ENCODE results near the gene PRRC2B.

The PRRC2B gene

DNA sequence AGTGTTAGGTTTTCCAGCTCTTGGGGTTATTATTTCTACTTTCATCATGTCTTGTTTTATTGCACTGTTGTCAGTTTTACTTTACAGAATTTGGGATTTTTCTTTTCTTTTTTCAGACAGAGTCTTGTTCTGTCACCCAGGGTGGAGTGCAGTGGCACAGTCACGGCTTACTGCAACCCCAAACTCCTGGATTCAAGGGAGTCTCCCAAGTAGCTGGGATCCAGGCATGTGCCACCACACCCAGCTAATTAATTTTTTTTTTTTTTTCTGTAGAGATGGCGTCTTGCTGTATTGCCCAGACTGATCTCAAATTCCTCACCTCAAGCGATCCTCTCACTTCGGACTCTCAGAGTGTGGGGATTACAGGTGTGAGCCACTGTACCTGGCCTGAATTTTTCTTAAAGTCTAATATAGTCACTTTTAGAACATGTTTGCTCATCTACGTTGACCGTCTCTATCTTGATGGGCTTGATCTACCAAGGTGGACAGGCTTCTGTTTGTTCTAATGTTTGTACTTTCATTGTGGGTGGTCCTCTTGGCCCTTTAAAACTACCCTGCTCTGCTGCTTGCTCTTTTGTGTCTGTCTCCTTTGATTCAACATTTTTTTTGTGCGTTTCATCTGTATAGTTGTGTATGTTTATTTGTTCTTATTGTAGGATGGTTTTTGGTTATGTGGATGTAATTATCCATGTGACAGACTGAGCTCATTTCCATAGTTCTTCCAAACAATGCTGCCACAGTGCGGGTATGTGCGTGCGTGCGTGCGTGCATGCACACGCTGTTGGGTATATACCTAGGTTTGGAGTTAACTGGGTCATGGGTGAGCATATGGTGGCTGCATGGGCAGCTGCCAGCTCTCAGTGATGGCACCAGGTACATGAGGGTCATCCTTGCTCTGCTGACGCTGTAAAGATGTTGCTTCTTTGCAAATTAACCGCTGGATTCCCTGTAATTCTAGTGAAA, 18.1 kb downstream of the PRRC2B start:
- H3K27me3 ChIP-seq (ENCODE audit: low read depth, low read length) = no peaks in the 10 kb centered on the region
- no peaks in the 10 kb centered on the region for H3K36me3 ChIP-seq (ENCODE audit: control insufficient read depth in 1 of 2, insufficient read depth in 2 of 2, low read length in 2 of 2)
- H3K4me3 ChIP-seq (ENCODE audit: low read depth in 1 of 2, low read length in 2 of 2) = no peak overlapping the region
- H3K9me3 ChIP-seq (ENCODE audit: control insufficient read depth in 1 of 2, low read length in 2 of 2) = no peaks in the 10 kb centered on the region
- H3K4me1 ChIP-seq (ENCODE audit: control insufficient read depth in 1 of 2, insufficient read depth in 2 of 2, low read length in 2 of 2) = peaks cover 20 to 78% of the 10 kb centered on the region in 2 donors
- no peak overlapping the region for H3K27ac ChIP-seq (ENCODE audit: low read length)

DNA sequence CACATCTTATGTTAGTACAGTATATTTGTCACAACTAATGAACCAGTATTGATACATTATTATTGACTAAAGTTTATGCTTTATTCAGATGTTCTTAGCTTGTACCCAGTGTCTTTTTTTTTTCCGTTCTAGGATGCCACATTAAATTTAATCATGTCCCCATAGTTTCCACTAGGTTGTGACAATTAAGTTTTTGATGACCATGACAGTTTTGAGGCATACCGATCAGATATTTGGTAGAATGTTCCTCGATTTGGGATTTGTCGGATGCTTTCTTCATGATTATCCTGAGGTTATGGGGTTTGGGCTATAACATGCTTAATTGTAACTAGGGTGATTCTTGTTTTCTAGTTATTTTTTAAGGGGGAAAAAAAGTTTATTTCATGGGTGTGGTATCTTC, 22.6 kb downstream of the PRRC2B start:
- Histone ChIP-seq H3K27me3 (ENCODE audit: low read depth, low read length) (no peaks in the 10 kb centered on the region), H3K36me3 (ENCODE audit: control insufficient read depth in 1 of 2, insufficient read depth in 2 of 2, low read length in 2 of 2) (peaks cover 0 to 3% of the 10 kb centered on the region in 2 donors), H3K4me3 (ENCODE audit: low read depth in 1 of 2, low read length in 2 of 2) (no peak overlapping the region), H3K27ac (ENCODE audit: low read length) (no peak overlapping the region), H3K4me1 (ENCODE audit: control insufficient read depth in 1 of 2, insufficient read depth in 2 of 2, low read length in 2 of 2) (peaks cover 20 to 80% of the 10 kb centered on the region in 2 donors), H3K9me3 (ENCODE audit: control insufficient read depth in 1 of 2, low read length in 2 of 2) (no peaks in the 10 kb centered on the region)

DNA sequence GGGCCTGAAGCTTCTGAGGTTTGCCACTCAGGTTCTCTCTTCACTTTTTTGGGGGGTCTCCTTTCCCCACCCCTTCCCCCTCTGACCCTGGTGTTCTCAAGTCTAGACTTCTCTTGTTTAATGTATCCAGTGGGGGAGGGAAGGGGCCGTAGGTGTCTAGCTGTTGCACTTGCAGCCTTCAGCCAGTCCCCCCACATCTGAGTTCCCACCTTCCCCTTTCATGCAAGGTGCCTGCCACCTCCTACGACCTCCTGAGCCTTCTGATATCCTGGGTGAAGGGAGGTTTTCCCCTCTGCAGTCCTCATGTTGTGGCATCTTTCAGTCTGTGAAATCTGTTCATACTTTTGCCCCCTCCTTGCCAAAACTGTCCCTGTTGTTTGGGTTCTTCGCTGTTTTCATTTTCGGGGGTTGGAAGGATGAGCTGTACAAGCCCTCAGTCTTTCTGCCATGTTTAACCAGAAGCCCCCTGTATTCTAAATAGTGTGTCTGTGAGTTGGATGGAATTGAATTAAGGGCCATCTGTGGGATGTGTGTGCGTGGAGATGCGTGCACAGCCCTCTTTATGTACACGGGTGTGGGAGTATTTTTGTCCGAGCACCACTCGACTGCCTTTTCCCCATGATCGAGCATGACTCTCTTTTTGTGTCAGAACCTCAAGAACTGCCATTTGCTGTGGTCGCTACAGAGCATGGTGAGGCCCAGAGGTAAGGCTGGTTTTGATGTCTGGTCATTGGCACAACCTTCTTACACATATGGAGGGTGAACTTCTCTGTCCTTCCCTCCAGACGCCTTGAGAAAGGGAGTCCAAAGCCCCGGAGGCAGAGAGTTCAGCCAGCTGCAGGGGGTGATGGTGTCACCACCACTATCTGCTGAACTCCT, 23.6 kb downstream of the PRRC2B start:
- Histone ChIP-seq H3K36me3 (ENCODE audit: control insufficient read depth in 1 of 2, insufficient read depth in 2 of 2, low read length in 2 of 2) (peaks cover 0 to 3% of the 10 kb centered on the region in 2 donors), H3K27ac (ENCODE audit: low read length) (peak overlapping the region; percentile 5), H3K9me3 (ENCODE audit: control insufficient read depth in 1 of 2, low read length in 2 of 2) (no peaks in the 10 kb centered on the region), H3K27me3 (ENCODE audit: low read depth, low read length) (no peaks in the 10 kb centered on the region), H3K4me1 (ENCODE audit: control insufficient read depth in 1 of 2, insufficient read depth in 2 of 2, low read length in 2 of 2) (peaks cover 26 to 80% of the 10 kb centered on the region in 2 donors), H3K4me3 (ENCODE audit: low read depth in 1 of 2, low read length in 2 of 2) (no peak overlapping the region)

DNA sequence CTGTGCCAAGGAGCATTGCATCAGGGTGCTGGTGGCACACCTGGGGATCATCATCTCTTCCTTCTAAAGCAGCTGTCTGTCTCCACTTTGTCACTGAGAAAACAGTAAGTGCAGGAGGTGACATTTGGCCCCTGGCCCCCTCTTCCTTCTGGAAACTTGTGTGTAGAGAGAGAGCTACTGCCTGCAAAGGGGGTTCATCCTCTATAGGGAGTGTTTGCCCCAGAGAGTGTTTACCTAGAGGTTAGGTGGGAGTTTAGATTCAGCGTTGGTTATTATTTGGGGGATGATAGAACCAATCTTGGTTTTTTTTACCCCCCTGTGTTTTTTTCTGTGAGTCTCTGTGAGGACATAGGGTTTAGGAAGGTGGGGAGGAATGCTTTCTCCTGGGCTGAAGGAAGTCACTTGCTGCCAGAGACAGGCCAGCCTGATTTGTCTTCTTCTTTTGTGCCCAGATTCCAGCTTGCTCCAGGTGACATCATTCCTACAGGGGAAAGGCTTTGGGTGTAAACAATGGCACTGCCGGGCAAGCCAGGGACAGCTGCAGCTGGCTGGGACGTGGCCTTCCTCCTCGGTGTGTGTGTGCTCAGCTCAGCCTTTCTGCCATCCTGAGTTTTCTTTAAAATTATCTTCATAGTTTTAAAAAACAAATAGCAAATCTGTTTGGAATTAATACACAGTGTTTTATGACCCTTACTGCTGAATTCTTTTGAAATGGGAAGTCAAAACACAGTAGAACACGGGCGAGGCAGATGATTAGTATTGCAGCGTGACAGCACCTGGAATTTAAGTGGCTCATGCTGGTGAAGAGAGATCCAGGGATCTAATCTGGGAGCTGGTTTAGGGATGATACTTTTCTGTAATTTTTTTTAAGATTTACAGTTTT, 24.5 kb downstream of the PRRC2B start:
- no peaks in the 10 kb centered on the region for H3K9me3 ChIP-seq (ENCODE audit: control insufficient read depth in 1 of 2, low read length in 2 of 2)
- peaks cover 0 to 3% of the 10 kb centered on the region in 2 donors for H3K36me3 ChIP-seq (ENCODE audit: control insufficient read depth in 1 of 2, insufficient read depth in 2 of 2, low read length in 2 of 2)
- H3K4me3 ChIP-seq (ENCODE audit: low read depth in 1 of 2, low read length in 2 of 2) = no peak overlapping the region
- H3K27me3 ChIP-seq (ENCODE audit: low read depth, low read length) = no peaks in the 10 kb centered on the region
- H3K27ac ChIP-seq (ENCODE audit: low read length) = peak overlapping the region; percentile 48
- peaks cover 35 to 80% of the 10 kb centered on the region in 2 donors for H3K4me1 ChIP-seq (ENCODE audit: control insufficient read depth in 1 of 2, insufficient read depth in 2 of 2, low read length in 2 of 2)

DNA sequence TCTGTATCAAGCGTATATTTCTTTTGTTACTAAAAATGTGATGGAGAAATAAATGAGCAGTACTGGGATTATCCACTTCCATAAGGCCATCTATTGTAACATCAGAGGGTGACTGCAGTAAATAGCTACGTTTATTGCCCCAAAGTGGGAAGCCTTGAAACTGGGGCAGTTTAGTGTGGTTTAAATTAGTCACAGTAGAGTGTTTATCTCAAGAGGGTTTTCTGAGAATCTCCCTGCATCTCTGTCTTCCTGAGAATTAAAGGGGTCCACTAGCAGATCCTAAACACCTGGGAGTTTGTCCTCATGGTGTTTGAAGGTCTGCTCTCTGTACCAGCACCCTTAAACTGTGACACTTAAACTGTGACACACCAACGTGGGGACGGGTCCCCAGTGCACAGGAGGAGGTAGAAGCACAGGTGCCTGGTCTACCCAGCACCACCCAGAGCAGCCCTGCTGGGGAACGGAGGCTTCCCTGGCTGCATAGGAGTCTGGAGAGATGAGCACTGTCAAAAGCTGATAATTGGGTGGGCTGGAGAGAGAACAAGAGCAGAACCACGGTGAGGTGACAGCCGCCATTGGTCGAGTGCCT, 25.2 kb downstream of the PRRC2B start:
- Histone ChIP-seq H3K27me3 (ENCODE audit: low read depth, low read length) (no peaks in the 10 kb centered on the region), H3K4me1 (ENCODE audit: control insufficient read depth in 1 of 2, insufficient read depth in 2 of 2, low read length in 2 of 2) (peaks cover 37 to 83% of the 10 kb centered on the region in 2 donors), H3K9me3 (ENCODE audit: control insufficient read depth in 1 of 2, low read length in 2 of 2) (no peaks in the 10 kb centered on the region), H3K36me3 (ENCODE audit: control insufficient read depth in 1 of 2, insufficient read depth in 2 of 2, low read length in 2 of 2) (peaks cover 0 to 3% of the 10 kb centered on the region in 2 donors), H3K27ac (ENCODE audit: low read length) (peak overlapping the region; percentile 48), H3K4me3 (ENCODE audit: low read depth in 1 of 2, low read length in 2 of 2) (no peak overlapping the region)

DNA sequence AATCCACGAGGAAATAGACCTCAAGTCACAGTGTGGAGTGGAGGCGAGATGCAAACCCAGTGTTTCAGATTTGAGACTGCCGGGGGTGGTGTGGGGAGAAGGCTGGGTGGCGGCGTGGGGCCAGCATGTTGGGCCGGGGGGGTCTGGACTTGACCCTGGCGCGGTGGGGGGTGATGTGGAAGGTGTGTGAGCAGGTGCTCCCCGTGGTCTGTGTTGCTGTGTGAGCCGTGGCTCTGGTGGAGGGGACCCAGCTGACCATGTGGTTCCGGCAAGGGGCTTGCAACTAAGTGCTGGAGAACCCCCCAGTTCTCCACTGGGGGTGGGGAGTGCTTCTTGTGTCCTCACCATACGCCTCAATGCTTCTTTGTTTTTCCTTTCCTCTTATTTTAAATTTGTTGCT, 25.8 kb downstream of the PRRC2B start:
- H3K27ac ChIP-seq (ENCODE audit: low read length) = no peak overlapping the region
- no peak overlapping the region for H3K4me3 ChIP-seq (ENCODE audit: low read depth in 1 of 2, low read length in 2 of 2)
- H3K36me3 ChIP-seq (ENCODE audit: control insufficient read depth in 1 of 2, insufficient read depth in 2 of 2, low read length in 2 of 2) = peaks cover 0 to 3% of the 10 kb centered on the region in 2 donors
- no peaks in the 10 kb centered on the region for H3K9me3 ChIP-seq (ENCODE audit: control insufficient read depth in 1 of 2, low read length in 2 of 2)
- H3K27me3 ChIP-seq (ENCODE audit: low read depth, low read length) = no peaks in the 10 kb centered on the region
- peaks cover 37 to 80% of the 10 kb centered on the region in 2 donors for H3K4me1 ChIP-seq (ENCODE audit: control insufficient read depth in 1 of 2, insufficient read depth in 2 of 2, low read length in 2 of 2)

DNA sequence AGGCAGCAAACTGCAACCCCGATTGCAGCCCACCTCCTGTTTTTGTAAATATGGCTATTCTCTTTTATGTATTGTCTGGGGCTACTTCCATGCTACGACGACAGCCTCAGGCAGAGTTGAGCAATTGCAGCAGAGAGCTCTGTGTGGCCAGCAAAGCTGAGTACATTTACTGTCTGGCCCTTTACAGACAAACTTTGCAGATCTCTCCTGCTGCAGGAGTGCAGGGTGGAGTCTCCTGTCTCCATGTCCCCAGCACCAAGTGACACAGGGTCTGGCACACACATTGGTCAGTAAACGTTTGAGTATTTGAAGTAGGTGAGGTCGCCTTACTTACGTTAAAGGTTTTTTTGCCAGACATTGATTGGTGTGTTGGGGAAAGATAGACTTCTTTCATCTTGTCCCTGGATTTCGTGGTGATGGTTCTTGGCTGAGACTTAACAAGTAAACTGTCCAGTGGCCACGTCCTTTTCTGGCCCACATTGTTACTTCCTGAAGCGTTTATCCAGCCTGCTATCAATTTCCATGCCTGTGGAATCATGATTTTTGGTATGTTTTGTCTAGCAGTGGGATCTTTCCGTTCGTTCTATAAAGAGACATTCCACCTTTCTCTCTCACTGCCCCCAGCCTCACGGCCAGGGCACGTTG, 27.2 kb downstream of the PRRC2B start:
- Histone ChIP-seq H3K4me3 (ENCODE audit: low read depth in 1 of 2, low read length in 2 of 2) (peak overlapping the region in 1 of 2 donors; percentile 17), H3K4me1 (ENCODE audit: control insufficient read depth in 1 of 2, insufficient read depth in 2 of 2, low read length in 2 of 2) (peaks cover 37 to 69% of the 10 kb centered on the region in 2 donors), H3K27me3 (ENCODE audit: low read depth, low read length) (no peaks in the 10 kb centered on the region), H3K9me3 (ENCODE audit: control insufficient read depth in 1 of 2, low read length in 2 of 2) (no peaks in the 10 kb centered on the region), H3K36me3 (ENCODE audit: control insufficient read depth in 1 of 2, insufficient read depth in 2 of 2, low read length in 2 of 2) (peaks cover 0 to 3% of the 10 kb centered on the region in 2 donors), H3K27ac (ENCODE audit: low read length) (no peak overlapping the region)

DNA sequence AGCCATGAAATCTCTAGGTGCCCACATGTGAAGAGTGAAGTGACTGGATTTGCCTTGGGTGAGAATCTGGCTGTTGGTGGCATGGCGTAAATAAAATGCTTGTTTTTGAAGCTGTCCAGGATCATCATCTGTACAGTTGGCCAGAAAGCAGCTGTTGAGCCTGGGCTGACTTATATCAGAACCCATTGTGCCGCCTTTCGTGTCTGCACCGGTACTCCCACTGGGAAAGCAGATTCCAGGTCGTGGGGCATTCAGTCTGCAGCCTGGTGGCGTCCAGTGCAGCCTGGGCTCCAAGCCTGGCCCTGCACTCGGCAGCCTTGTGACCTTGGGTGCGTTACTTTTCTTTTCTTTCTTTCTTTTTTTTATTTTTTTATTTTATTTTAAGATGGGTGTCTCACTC, 27.8 kb downstream of the PRRC2B start:
- Histone ChIP-seq H3K4me1 (ENCODE audit: control insufficient read depth in 1 of 2, insufficient read depth in 2 of 2, low read length in 2 of 2) (peaks cover 37 to 69% of the 10 kb centered on the region in 2 donors), H3K9me3 (ENCODE audit: control insufficient read depth in 1 of 2, low read length in 2 of 2) (no peaks in the 10 kb centered on the region), H3K36me3 (ENCODE audit: control insufficient read depth in 1 of 2, insufficient read depth in 2 of 2, low read length in 2 of 2) (peaks cover 0 to 3% of the 10 kb centered on the region in 2 donors), H3K27me3 (ENCODE audit: low read depth, low read length) (no peaks in the 10 kb centered on the region), H3K27ac (ENCODE audit: low read length) (no peak overlapping the region), H3K4me3 (ENCODE audit: low read depth in 1 of 2, low read length in 2 of 2) (peak overlapping the region in 1 of 2 donors; percentile 17)

DNA sequence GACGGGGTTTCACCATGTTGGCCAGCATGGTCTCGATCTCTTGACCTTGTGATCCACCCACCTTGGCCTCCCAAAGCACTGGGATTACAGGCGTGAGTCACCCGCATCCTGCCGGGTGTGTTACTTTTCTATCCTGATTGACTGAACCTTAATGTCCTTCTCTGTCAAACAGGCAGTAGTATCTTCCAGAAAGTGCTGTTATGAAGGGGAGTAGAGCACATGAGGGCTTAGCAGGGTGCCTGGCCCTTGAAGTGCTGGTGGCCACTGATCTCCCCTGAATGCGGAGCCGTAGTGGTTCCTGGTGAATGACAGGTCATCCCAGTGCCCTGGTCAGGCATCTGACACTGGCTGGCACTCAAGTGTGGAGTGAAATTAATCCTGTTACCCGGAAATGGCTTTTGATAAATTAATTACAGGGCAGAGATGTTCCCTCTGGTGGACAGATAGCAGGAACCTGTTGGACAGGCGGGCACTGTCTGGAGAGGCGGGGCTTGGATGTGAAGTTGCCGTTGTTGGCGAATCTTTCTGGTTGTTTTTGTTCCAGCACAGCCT, 28.4 kb downstream of the PRRC2B start:
- Histone ChIP-seq H3K9me3 (ENCODE audit: control insufficient read depth in 1 of 2, low read length in 2 of 2) (no peaks in the 10 kb centered on the region), H3K27me3 (ENCODE audit: low read depth, low read length) (no peaks in the 10 kb centered on the region), H3K4me3 (ENCODE audit: low read depth in 1 of 2, low read length in 2 of 2) (no peak overlapping the region), H3K36me3 (ENCODE audit: control insufficient read depth in 1 of 2, insufficient read depth in 2 of 2, low read length in 2 of 2) (peaks cover 0 to 3% of the 10 kb centered on the region in 2 donors), H3K4me1 (ENCODE audit: control insufficient read depth in 1 of 2, insufficient read depth in 2 of 2, low read length in 2 of 2) (peaks cover 35 to 64% of the 10 kb centered on the region in 2 donors), H3K27ac (ENCODE audit: low read length) (peak overlapping the region; percentile 58)

DNA sequence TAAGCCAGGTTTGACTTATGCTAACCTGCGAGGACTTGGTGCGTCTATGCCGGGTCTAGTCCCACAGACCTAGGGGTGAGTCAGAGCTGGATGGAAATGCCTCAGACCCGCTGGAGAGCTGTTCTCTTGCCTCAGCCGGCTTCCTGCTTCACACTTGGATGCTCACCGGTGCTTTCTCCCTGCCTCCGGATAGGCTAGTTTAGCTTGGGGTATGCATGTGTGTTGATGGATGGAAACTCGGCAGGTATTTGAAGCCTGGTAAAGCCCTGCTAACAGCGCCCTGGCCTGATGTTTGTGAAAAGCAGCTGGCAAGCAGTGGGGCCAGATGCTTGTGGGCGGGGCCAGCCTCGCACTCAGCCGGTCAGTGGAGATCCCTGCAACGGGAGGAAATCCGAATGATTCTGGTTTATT, 29.3 kb downstream of the PRRC2B start:
- Histone ChIP-seq H3K27ac (ENCODE audit: low read length) (peak overlapping the region; percentile 58), H3K36me3 (ENCODE audit: control insufficient read depth in 1 of 2, insufficient read depth in 2 of 2, low read length in 2 of 2) (no peaks in the 10 kb centered on the region), H3K4me1 (ENCODE audit: control insufficient read depth in 1 of 2, insufficient read depth in 2 of 2, low read length in 2 of 2) (peaks cover 27 to 56% of the 10 kb centered on the region in 2 donors), H3K27me3 (ENCODE audit: low read depth, low read length) (no peaks in the 10 kb centered on the region), H3K9me3 (ENCODE audit: control insufficient read depth in 1 of 2, low read length in 2 of 2) (no peaks in the 10 kb centered on the region), H3K4me3 (ENCODE audit: low read depth in 1 of 2, low read length in 2 of 2) (peak overlapping the region; percentile 7 to 26)
